Transverse colon (tissue), 3 donors: Measurements from ENCODE around the gene UNC5C.

Experiments
- CTCF ChIP-seq, 5 experiments: fragments of 200-600 bp in 3 of 5; fragments of 450-650 bp in 2 of 5; sonication (generic) in 3 of 5; IDR thresholded peaks; 1 replicate in 2 of 5; 2 replicates in 3 of 5; pipeline ENCODE4 v1.5.1; 2016 to 2017; ENCODE audit warnings: antibody characterized with exemption in 5 of 5, inconsistent platforms in 3 of 5, mild to moderate bottlenecking in 2 of 5, moderate library complexity in 1 of 5
- EP300 ChIP-seq: sonication (generic); formaldehyde crosslinking; IDR thresholded peaks from one replicate; pipeline ENCODE4 v1.6.1; 2017; ENCODE audit warnings: antibody characterized with exemption, low read depth
- POLR2A ChIP-seq: fragments of 450-650 bp; IDR thresholded peaks from one replicate; pipeline ENCODE4 v1.6.1; 2016; ENCODE audit warnings: antibody characterized with exemption, mild to moderate bottlenecking, moderate library complexity

GRCh38 chr4:95572304-95572991, 23.7 kb upstream of the UNC5C start:
- TF ChIP-seq POLR2A (no peak), CTCF (IDR thresholded peaks at IDR 0.05) (no peak), EP300 (no peak)
